ENCODE results near the gene CBLC. TPM values are rescaled to one million over a fixed set of nuclear protein-coding genes. Genes with fewer than 3 reads are reported as not detected.
A peak's percentile ranks its signal among the peaks of the same experiment; 100 is the strongest.

Gene CBLC
- total RNA-seq, 4 donors from 2014 or later: 26.9 to 75.7 (median 49.1) TPM

DNA sequence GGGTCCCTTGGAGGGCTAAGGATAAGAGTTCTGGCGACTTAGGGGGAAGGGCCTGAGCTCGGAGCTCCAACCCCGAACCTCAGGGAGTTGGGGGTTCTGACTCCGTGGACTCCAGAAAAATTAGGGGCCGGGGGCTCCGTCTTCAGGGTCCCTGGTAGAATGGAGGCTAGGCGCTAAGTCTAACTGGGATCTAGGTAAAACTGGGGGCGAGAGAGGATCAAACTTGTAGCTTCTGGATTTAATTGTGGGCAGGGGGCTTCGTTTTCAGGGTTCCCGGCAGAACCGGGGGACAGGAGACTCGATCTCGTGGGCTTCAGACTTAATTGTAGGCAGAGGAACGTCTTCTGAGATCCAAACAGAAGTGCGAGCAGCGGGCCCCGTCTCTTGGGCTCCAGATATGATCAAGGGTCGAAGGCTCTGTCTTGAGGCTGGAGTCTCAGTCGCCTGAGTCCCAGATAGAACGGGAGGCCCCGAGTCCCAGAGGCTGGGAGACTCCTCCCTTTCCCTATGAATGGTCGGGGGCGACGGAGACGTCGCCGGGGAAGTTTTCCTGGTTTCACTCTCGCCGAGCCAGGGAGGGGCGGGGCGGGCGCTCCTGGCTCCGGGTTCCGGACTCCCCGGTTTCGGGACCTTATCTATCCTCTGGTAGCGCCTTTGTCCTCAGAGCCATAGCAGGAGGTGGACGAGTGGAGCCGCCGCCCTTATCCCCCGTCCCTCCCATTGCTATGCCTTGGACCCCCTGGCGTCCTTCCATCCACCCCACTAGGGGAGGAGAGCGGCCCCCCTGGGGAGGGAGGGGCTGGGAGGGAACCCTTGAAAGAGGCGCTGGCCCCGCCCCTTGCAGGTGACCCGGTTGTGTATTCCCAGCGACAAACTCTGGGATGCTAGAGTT lies 69.7 kb downstream of the CBLC start:
- no peaks in the 10 kb centered on the region for H3K9me3 ChIP-seq
- intact Hi-C loops (cut with DNase I): loop anchor here (10.0 kb wide), 1 partner anchor 123 kb away; no protein-coding TSS in a partner anchor
- TF ChIP-seq POLR2A (IDR thresholded peaks at IDR 0.05): peak in 3 of 4 donors; percentile 12 to 71 (median 67)
- TF ChIP-seq, protein P1, sequence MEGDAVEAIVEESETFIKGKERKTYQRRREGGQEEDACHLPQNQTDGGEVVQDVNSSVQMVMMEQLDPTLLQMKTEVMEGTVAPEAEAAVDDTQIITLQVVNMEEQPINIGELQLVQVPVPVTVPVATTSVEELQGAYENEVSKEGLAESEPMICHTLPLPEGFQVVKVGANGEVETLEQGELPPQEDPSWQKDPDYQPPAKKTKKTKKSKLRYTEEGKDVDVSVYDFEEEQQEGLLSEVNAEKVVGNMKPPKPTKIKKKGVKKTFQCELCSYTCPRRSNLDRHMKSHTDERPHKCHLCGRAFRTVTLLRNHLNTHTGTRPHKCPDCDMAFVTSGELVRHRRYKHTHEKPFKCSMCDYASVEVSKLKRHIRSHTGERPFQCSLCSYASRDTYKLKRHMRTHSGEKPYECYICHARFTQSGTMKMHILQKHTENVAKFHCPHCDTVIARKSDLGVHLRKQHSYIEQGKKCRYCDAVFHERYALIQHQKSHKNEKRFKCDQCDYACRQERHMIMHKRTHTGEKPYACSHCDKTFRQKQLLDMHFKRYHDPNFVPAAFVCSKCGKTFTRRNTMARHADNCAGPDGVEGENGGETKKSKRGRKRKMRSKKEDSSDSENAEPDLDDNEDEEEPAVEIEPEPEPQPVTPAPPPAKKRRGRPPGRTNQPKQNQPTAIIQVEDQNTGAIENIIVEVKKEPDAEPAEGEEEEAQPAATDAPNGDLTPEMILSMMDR (IDR thresholded peaks at IDR 0.05): peak in 1 of 6 experiments; percentile 6
- H3K4me1 ChIP-seq: peaks cover 21 to 71% (median 27%) of the 10 kb centered on the region in 3 donors
- WGBS, 2 donors: 0 to 1% methylated on average over 18 of the region's 47 CpGs
- no peak for DNase-seq
- peak overlapping the region; percentile 72 to 100 (median 76) for H3K4me3 ChIP-seq
- peaks cover 0 to 7% (median 0%) of the 10 kb centered on the region in 3 donors for H3K36me3 ChIP-seq
- H3K27ac ChIP-seq: peak overlapping the region; percentile 95 to 99 (median 96)
- H3K27me3 ChIP-seq: peaks cover 0 to 3% (median 0%) of the 10 kb centered on the region in 4 donors

DNA sequence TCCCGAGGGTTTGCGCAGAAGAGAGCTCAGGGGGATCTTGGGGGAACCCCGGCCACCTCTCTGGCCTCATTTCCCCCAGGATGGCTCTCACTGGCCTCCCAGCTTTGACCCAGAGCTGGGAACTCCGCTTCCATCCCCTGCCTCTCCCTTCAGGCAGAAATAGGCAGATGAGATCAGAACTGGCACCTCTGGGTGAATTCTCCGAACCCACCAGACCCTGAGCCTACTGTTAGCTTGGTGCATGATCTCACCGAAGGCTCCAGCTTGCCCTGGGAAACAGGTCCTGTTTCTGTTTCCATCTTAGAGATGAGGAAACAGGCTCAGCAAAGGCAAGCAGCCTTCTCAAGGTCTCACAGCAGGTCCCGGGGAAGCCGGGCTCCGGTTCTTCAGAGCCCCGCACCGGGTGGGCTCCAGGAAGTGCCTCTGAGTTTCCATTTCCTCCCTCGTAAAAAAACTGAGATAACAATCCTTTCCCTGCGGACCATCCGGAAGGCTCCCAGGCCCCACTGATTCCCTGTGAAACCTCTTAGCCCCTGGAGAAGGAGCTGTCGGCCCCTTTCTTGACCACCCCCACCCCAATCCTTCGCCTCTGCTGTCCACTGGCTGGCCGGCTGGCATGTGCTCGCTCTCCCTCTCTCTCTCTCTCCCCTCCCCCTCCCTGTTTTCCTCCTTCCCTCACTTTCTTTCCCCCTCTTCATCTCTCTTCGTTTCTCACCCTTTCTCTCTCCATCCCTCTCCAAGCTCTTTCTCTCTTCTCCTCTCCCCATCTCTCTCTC lies 70.5 kb downstream of the CBLC start:
- Histone ChIP-seq H3K9me3 (no peaks in the 10 kb centered on the region), H3K36me3 (peaks cover 0 to 8% (median 0%) of the 10 kb centered on the region in 3 donors), H3K4me1 (peaks cover 21 to 71% (median 27%) of the 10 kb centered on the region in 3 donors), H3K4me3 (peak overlapping the region; percentile 72 to 100 (median 76)), H3K27ac (peak overlapping the region; percentile 95 to 99 (median 96)), H3K27me3 (peaks cover 0 to 3% (median 0%) of the 10 kb centered on the region in 4 donors)
- DNase-seq: no peak
- 34 to 39% methylated on average over 13 to 19 of the region's 19 CpGs for WGBS, 2 donors
- intact Hi-C loops (cut with DNase I): loop anchor here (10.0 kb wide), 1 partner anchor 123 kb away; no protein-coding TSS in a partner anchor
- TF ChIP-seq, protein P1 (IDR thresholded peaks at IDR 0.05): no peak
- TF ChIP-seq POLR2A (IDR thresholded peaks at IDR 0.05): no peak

DNA sequence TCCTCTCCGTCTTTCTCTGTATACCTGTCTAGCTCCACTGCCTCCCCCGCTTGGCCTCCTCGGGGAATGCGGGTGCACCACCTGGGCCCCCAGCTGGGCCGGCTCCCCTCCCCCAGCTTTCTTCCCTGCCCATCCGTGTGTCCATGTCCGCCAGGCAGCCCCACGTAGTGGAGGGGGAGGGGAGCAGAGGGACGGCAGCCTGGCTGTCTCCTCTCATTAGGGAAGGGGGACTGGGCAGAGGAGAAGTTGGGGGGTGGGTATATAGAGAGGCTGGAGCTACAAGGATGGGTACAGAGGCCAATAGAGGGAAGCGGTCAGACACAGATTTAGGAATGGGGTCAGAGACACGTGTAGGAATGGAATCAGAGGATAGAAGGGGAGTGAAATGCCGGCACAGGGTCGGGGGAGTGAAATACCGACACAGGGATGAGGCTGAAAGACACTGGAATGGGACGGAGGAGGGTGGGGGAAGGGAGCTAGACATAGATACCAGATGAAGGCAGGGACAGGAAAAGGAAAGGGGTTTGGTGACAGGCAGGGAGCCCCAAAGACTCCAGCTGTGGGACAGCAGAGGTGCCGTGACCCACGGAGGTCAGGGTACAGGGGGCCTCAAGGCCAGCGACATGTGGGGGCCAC lies 71.2 kb downstream of the CBLC start:
- intact Hi-C loops (cut with DNase I): loop anchor here (10.0 kb wide), 1 partner anchor 124 kb away; no protein-coding TSS in a partner anchor
- TF ChIP-seq POLR2A (IDR thresholded peaks at IDR 0.05): no peak
- TF ChIP-seq, protein P1 (IDR thresholded peaks at IDR 0.05): no peak
- H3K27ac ChIP-seq: peak overlapping the region; percentile 95 to 99 (median 96)
- H3K9me3 ChIP-seq: no peaks in the 10 kb centered on the region
- peak overlapping the region; percentile 72 to 100 (median 76) for H3K4me3 ChIP-seq
- H3K36me3 ChIP-seq: peaks cover 0 to 15% (median 0%) of the 10 kb centered on the region in 3 donors
- peaks cover 21 to 71% (median 27%) of the 10 kb centered on the region in 3 donors for H3K4me1 ChIP-seq
- no peak for DNase-seq
- 41 to 47% methylated on average over 12 to 15 of the region's 18 CpGs for WGBS, 2 donors
- H3K27me3 ChIP-seq: peaks cover 0 to 3% (median 0%) of the 10 kb centered on the region in 4 donors

Small RNAs within 50 kb of the gene (small RNA-seq; reads per million reads assigned to genes)
- gene RF00156: 0 to 0.09 (median 0) reads per million in 4 donors

Other genes with a start within 250 kb of the CBLC start
- gene CEACAM20, start 248.2 kb upstream of the CBLC start, total RNA-seq: not detected
- gene IGSF23, start 164.3 kb upstream of the CBLC start, total RNA-seq: not detected
- 10 to 100 TPM; 13.2 to 21.9 (median 20.9) TPM for gene PVR, start 134.0 kb upstream of the CBLC start, total RNA-seq
- 1 to 10 TPM; 2.3 to 7.6 (median 4.6) TPM for gene CEACAM19, start 106.4 kb upstream of the CBLC start, total RNA-seq
- not detected for gene CEACAM16, start 78.7 kb upstream of the CBLC start, total RNA-seq
- gene BCL3, start 29.2 kb upstream of the CBLC start, total RNA-seq: 10 to 100 TPM; 26.6 to 88.9 (median 51.4) TPM
- 10 to 100 TPM in 3 of 4 donors, 1 to 10 TPM in 1; 7.2 to 24.8 (median 17.6) TPM for gene BCAM, start 31.2 kb downstream of the CBLC start, total RNA-seq
- 100 to 1,000 TPM in 1 of 4 donors, 10 to 100 TPM in 3; 42.9 to 103 (median 60.9) TPM for gene NECTIN2, start 68.4 kb downstream of the CBLC start, total RNA-seq
- 100 to 1,000 TPM in 1 of 4 donors, 10 to 100 TPM in 3; 64.7 to 142 (median 79.0) TPM for gene TOMM40, start 113.4 kb downstream of the CBLC start, total RNA-seq
- 100 to 1,000 TPM in 1 of 4 donors, 10 to 100 TPM in 1, 1 to 10 TPM in 2; 5.7 to 141 (median 20.7) TPM for gene APOE, start 127.9 kb downstream of the CBLC start, total RNA-seq
- 1 to 10 TPM; 1.4 to 7.5 (median 4.1) TPM for gene APOC1, start 136.7 kb downstream of the CBLC start, total RNA-seq
- not detected for gene APOC4, start 164.3 kb downstream of the CBLC start, total RNA-seq
- 1 to 10 TPM in 1 of 4 donors, not detected in 3; 1.6 TPM for gene APOC2, start 168.2 kb downstream of the CBLC start, total RNA-seq
- gene CLPTM1, start 177.5 kb downstream of the CBLC start, total RNA-seq: 10 to 100 TPM; 44.2 to 76.9 (median 56.3) TPM
- 10 to 100 TPM in 1 of 4 donors, 1 to 10 TPM in 3; 4.8 to 11.8 (median 7.6) TPM for gene RELB, start 223.6 kb downstream of the CBLC start, total RNA-seq